Kidney epithelial cell (primary cell): ENCODE measurements around the gene HDAC7. TPM values are rescaled to one million over a fixed set of nuclear protein-coding genes. Genes with fewer than 3 reads are reported as not detected.
A peak's percentile ranks its signal among the peaks of the same experiment; 100 is the strongest.

ENCODE experiments used
- DNase-seq: peaks from one replicate; pipeline ENCODE4 v3.0.0-alpha.2; 2010; ENCODE audit warnings: low read depth
- H3K27me3 ChIP-seq: 2 replicates; pipeline ENCODE4 v1.6.0; 2011; ENCODE audit warnings: low read length; ENCODE audit not compliant: control insufficient read depth, insufficient read depth
- H3K36me3 ChIP-seq: 2 replicates; pipeline ENCODE4 v1.5.1; 2011; ENCODE audit warnings: low read length; ENCODE audit not compliant: control insufficient read depth, insufficient read depth
- H3K4me3 ChIP-seq: 2 replicates; pipeline ENCODE4 v1.5.1; 2011; ENCODE audit warnings: low read depth, mild to moderate bottlenecking, control low read depth, low read length
- total RNA-seq: library from RNA; depleted of rRNA; stranded (reverse); fragments of >200 nt; gene quantifications from 2 replicates; pipeline ENCODE4 v1.2.3, GENCODE V29; 2015
- TF ChIP-seq, protein P1 (sequence below): IDR thresholded peaks from 2 replicates; pipeline ENCODE4 v1.5.1; 2011; ENCODE audit warnings: mild to moderate bottlenecking, moderate library complexity, low read length, control low read depth, inconsistent platforms; ENCODE audit not compliant: insufficient read depth, poor library complexity, severe bottlenecking

The HDAC7 gene
- total RNA-seq, 1 donor from 2014 or later = 52.1 TPM

DNA sequence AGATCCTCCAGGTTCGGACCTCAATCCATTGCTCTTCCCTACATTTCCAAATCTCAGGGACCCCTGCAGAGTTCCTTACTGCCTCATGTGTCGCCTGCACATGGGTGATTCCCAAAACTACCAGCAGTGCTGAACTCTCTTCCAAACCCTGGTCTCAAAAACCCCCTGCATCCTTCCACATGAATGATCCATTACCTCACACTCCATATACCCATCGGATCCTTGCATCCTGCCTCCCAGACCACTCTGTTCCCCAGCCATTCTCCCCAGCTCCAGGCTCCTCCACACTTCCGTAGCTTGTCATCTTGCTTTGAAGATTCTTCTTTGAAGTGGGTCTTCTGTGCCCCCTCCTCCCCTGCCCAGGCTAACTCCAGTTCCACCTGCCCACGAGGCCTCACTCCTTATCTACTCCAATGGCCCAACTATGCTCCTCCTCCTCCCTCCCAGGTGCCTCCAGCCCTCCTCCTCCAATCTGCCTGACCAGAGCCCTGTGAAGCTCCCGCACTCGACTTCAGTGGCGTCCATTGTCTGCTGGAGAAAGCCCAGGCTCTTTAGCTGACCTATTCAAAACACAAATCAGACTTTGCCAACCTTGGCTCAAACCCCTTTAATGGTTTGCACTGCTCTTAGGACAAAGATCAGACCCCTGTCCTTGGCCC lies 74.8 kb downstream of the HDAC7 start:
- no peak overlapping the region for H3K4me3 ChIP-seq
- no peaks in the 10 kb centered on the region for H3K36me3 ChIP-seq
- TF ChIP-seq, protein P1, sequence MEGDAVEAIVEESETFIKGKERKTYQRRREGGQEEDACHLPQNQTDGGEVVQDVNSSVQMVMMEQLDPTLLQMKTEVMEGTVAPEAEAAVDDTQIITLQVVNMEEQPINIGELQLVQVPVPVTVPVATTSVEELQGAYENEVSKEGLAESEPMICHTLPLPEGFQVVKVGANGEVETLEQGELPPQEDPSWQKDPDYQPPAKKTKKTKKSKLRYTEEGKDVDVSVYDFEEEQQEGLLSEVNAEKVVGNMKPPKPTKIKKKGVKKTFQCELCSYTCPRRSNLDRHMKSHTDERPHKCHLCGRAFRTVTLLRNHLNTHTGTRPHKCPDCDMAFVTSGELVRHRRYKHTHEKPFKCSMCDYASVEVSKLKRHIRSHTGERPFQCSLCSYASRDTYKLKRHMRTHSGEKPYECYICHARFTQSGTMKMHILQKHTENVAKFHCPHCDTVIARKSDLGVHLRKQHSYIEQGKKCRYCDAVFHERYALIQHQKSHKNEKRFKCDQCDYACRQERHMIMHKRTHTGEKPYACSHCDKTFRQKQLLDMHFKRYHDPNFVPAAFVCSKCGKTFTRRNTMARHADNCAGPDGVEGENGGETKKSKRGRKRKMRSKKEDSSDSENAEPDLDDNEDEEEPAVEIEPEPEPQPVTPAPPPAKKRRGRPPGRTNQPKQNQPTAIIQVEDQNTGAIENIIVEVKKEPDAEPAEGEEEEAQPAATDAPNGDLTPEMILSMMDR = no peak
- DNase-seq = no peak
- H3K27me3 ChIP-seq = peaks cover 9% of the 10 kb centered on the region

DNA sequence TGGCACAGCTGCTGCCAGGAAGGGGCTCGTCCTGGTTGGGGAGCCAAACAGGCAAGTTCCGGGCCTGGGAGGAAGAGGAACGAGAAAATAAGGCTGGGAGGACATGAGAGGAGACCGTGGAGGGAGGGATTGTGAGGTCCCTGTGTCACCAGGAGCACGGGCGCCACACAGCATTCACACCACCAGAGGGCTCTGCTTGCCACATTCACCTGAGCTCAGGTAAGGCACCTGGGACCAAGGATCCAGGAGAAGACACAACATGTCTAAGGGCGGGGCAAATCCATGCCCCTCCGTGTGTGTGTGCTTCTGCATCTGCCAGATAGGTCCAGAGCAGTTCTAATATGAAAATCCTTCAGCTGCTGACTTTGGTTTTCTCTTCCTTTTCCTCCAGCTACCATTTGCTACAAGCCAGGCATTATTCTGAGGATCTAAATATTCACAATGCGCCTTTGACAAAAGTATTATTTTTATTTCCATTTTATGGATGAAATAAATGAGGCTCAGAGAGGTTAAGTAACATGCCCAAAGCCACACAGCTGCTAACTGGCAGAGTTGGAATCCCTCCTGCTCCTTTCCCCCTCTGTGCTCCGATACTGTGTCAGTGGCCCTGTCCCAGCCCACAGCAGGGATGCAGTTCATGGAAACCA lies 75.6 kb downstream of the HDAC7 start:
- DNase-seq = no peak
- peaks cover 8% of the 10 kb centered on the region for H3K27me3 ChIP-seq
- H3K4me3 ChIP-seq = no peak overlapping the region
- no peaks in the 10 kb centered on the region for H3K36me3 ChIP-seq
- TF ChIP-seq, protein P1 = peak; percentile 78

DNA sequence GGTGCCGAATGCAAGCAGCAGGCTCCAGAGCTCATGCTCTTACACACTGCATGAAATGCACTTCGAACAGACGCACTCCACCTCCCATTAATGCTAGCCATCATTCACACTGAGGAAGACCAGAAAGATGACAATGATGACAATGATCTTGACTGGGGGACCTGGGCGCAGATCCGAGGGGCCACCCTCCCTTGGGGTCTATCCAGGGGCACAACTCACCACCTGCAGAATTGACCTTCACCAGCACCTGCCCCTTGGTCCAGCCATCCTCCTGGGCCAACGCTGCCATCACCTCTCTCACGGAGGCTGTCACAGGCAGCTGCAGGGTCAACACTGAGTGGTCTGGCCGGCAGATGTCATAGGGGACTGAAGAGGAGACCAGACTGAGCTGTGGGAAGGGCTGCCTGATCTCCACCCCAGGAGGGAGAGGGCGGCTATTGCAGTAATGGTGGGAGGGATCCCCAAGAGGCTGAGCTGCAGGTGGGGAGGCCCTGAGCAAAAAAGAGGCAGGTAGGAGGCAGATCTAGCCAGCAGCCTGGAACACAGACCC lies 76.3 kb downstream of the HDAC7 start:
- TF ChIP-seq, protein P1 = no peak
- no peak overlapping the region for H3K4me3 ChIP-seq
- H3K36me3 ChIP-seq = no peaks in the 10 kb centered on the region
- DNase-seq = no peak
- H3K27me3 ChIP-seq = peaks cover 8% of the 10 kb centered on the region

DNA sequence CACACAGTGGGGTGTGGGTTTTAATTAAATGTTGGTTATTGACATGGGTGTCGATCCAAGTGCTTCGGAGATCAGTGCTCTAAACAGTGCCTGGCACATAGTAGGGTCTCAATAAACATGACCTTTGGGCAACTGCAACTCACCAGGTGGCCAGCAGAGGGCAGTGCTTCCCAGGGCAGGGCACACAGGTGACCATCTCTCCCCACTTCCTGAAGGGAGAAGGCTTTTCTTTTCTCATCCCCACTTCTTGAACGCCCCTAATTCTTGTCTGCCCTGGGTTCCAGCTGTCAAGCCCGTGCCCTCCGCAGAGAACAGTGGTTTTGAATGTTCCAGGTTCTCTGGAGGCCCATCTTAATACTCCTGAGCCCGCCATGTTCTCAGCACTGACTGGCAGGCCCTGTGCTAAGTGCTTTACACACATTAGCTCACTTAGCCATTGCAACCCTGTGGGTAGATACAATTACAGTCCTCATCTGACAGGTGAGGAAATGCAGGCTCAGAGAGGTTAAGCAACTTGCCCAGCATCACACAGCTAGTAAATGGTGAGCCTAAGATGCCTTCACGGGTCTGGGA lies 77.4 kb downstream of the HDAC7 start:
- H3K36me3 ChIP-seq = no peaks in the 10 kb centered on the region
- TF ChIP-seq, protein P1 = peak; percentile 90
- no peak overlapping the region for H3K4me3 ChIP-seq
- H3K27me3 ChIP-seq = peaks cover 8% of the 10 kb centered on the region
- no peak for DNase-seq

DNA sequence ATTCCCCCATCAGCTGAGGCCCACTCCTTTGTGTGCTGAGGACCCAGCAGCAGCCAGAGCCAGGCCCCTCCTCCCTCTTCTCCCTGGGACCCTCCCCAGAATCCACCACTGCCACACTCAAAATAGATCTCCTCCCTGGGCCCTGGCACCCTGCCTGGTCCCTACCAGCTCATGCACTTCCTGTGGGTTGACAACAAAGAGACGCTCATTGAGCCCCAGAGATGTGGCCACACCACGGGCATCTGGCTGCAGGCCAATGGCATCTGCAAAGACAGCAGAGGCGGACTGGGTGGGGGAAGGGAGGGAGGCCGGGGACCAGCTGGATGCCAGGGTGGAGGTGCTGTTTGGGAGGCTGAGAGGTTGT lies 78.4 kb downstream of the HDAC7 start:
- H3K4me3 ChIP-seq = no peak overlapping the region
- H3K27me3 ChIP-seq = peaks cover 8% of the 10 kb centered on the region
- no peaks in the 10 kb centered on the region for H3K36me3 ChIP-seq
- TF ChIP-seq, protein P1 = no peak
- peak; percentile 39 for DNase-seq
